Prostate gland (tissue), 2 donors: ENCODE results near the gene SORBS1.

ENCODE experiments used
- CTCF ChIP-seq, 4 experiments: fragments of 200-600 bp in 2 of 4; fragments of 450-650 bp in 2 of 4; sonication (generic) in 2 of 4; IDR thresholded peaks; 1 replicate in 3 of 4; 2 replicates in 1 of 4; pipeline ENCODE4 v1.5.1; 2016 to 2019; ENCODE audit warnings: antibody characterized with exemption in 4 of 4, mild to moderate bottlenecking in 2 of 4, moderate library complexity in 2 of 4
- POLR2A ChIP-seq: fragments of 450-650 bp; IDR thresholded peaks from one replicate; pipeline ENCODE4 v1.6.1; 2016; ENCODE audit warnings: antibody characterized with exemption, mild to moderate bottlenecking

GRCh38 chr10:95533590-95533989 lies 27.6 kb downstream of the SORBS1 start:
- no peak for TF ChIP-seq POLR2A
- TF ChIP-seq CTCF (IDR thresholded peaks at IDR 0.05), result no peak
